Upper lobe of right lung (tissue), 1 donor: ENCODE data around the gene GRID1. TPM values are rescaled to one million over a fixed set of nuclear protein-coding genes. Genes with fewer than 3 reads are reported as not detected.

ENCODE experiments used
- ATAC-seq: fragments of 200-7000 bp; cut with Tn5 transposase; one replicate; pipeline ENCODE4 v1.9.1; 2020; ENCODE audit warnings: mild to moderate bottlenecking, moderate library complexity
- DNase-seq: peaks from one replicate; pipeline ENCODE4 v3.0.0-alpha.2; 2020
- H3K27ac ChIP-seq: fragments of 200-600 bp; one replicate; pipeline ENCODE4 v1.8.0; 2022
- H3K27me3 ChIP-seq: fragments of 200-600 bp; one replicate; pipeline ENCODE4 v1.8.0; 2022; ENCODE audit warnings: mild to moderate bottlenecking
- H3K36me3 ChIP-seq: fragments of 200-600 bp; one replicate; pipeline ENCODE4 v1.8.0; 2022
- H3K4me1 ChIP-seq: fragments of 200-600 bp; one replicate; pipeline ENCODE4 v1.8.0; 2022
- H3K4me3 ChIP-seq: fragments of 200-600 bp; one replicate; pipeline ENCODE4 v1.8.0; 2022; ENCODE audit warnings: mild to moderate bottlenecking
- H3K9me3 ChIP-seq: fragments of 200-600 bp; one replicate; pipeline ENCODE4 v1.8.0; 2022
- CTCF ChIP-seq: fragments of 200-600 bp; IDR thresholded peaks from one replicate; pipeline ENCODE4 v1.8.0; 2022; ENCODE audit warnings: antibody characterized with exemption
- intact Hi-C: fragments of 100-400 bp; cut with DNase I; formaldehyde crosslinking; loops from one replicate; pipeline ENCODE4 v1.11.0; 2022
- total RNA-seq: library from RNA; stranded (reverse); fragmentation: NEBNext Ultra II Directional; extraction: Animal tissue kit (Norgen Biotek cat#: 25700); gene quantifications from one replicate; pipeline ENCODE4 v1.2.1, GENCODE V29; 2021
- donor health status: DM: no; HTN: yes; CAD: no; lungs with severe emphysema.

The GRID1 gene
- total RNA-seq, 1 donor from 2014 or later, result 3.0 TPM

GRCh38 chr10:86064219-86064618 is 302.4 kb downstream of the GRID1 start:
- DNase-seq, result no peak
- no peaks in the 10 kb centered on the region for H3K36me3 ChIP-seq
- no peaks in the 10 kb centered on the region for H3K4me1 ChIP-seq
- no peak overlapping the region for H3K4me3 ChIP-seq
- intact Hi-C loops, result no loop called here
- H3K9me3 ChIP-seq, result no peaks in the 10 kb centered on the region
- no peak overlapping the region for H3K27ac ChIP-seq
- no peak for ATAC-seq
- no peaks in the 10 kb centered on the region for H3K27me3 ChIP-seq
- no peak for TF ChIP-seq CTCF

GRCh38 chr10:86063341-86063740 is 303.3 kb downstream of the GRID1 start:
- ATAC-seq (no peak), DNase-seq (no peak)
- intact Hi-C loops, result no loop called here
- Histone ChIP-seq H3K4me1 (no peaks in the 10 kb centered on the region), H3K27me3 (no peaks in the 10 kb centered on the region), H3K27ac (no peak overlapping the region), H3K36me3 (no peaks in the 10 kb centered on the region), H3K9me3 (no peaks in the 10 kb centered on the region), H3K4me3 (no peak overlapping the region)
- TF ChIP-seq CTCF, result no peak

GRCh38 chr10:86062647-86063145 is 303.9 kb downstream of the GRID1 start:
- Histone ChIP-seq H3K27me3 (no peaks in the 10 kb centered on the region), H3K27ac (no peak overlapping the region), H3K4me3 (no peak overlapping the region), H3K4me1 (no peaks in the 10 kb centered on the region), H3K36me3 (no peaks in the 10 kb centered on the region), H3K9me3 (no peaks in the 10 kb centered on the region)
- DNase-seq (no peak), ATAC-seq (no peak)
- intact Hi-C loops, result no loop called here
- TF ChIP-seq CTCF, result no peak

- Histone ChIP-seq H3K4me3 (no peak overlapping the region), H3K27me3 (no peaks in the 10 kb centered on the region), H3K9me3 (no peaks in the 10 kb centered on the region), H3K27ac (no peak overlapping the region), H3K4me1 (no peaks in the 10 kb centered on the region), H3K36me3 (no peaks in the 10 kb centered on the region)
- intact Hi-C loops, result no loop called here
- no peak for ATAC-seq
- TF ChIP-seq CTCF, result no peak
- no peak for DNase-seq
Observed at GRCh38 chr10:86062198-86062550, 304.4 kb downstream of the GRID1 start.

- Histone ChIP-seq H3K27me3 (no peaks in the 10 kb centered on the region), H3K4me1 (no peaks in the 10 kb centered on the region), H3K36me3 (no peaks in the 10 kb centered on the region), H3K27ac (no peak overlapping the region), H3K4me3 (no peak overlapping the region), H3K9me3 (no peaks in the 10 kb centered on the region)
- ATAC-seq (no peak), DNase-seq (no peak)
- intact Hi-C loops, result no loop called here
- TF ChIP-seq CTCF, result no peak
Observed at GRCh38 chr10:86061278-86062197, 305.1 kb downstream of the GRID1 start.
